Measurements from ENCODE around the gene IFI44L.

GRCh38 chr1:78647238-78647637 is 27.0 kb downstream of the IFI44L start:
- TF ChIP-seq, protein P1, sequence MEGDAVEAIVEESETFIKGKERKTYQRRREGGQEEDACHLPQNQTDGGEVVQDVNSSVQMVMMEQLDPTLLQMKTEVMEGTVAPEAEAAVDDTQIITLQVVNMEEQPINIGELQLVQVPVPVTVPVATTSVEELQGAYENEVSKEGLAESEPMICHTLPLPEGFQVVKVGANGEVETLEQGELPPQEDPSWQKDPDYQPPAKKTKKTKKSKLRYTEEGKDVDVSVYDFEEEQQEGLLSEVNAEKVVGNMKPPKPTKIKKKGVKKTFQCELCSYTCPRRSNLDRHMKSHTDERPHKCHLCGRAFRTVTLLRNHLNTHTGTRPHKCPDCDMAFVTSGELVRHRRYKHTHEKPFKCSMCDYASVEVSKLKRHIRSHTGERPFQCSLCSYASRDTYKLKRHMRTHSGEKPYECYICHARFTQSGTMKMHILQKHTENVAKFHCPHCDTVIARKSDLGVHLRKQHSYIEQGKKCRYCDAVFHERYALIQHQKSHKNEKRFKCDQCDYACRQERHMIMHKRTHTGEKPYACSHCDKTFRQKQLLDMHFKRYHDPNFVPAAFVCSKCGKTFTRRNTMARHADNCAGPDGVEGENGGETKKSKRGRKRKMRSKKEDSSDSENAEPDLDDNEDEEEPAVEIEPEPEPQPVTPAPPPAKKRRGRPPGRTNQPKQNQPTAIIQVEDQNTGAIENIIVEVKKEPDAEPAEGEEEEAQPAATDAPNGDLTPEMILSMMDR (CRISPR knock-in tag; IDR thresholded peaks at IDR 0.05), result no peak
- TF ChIP-seq, protein P2, sequence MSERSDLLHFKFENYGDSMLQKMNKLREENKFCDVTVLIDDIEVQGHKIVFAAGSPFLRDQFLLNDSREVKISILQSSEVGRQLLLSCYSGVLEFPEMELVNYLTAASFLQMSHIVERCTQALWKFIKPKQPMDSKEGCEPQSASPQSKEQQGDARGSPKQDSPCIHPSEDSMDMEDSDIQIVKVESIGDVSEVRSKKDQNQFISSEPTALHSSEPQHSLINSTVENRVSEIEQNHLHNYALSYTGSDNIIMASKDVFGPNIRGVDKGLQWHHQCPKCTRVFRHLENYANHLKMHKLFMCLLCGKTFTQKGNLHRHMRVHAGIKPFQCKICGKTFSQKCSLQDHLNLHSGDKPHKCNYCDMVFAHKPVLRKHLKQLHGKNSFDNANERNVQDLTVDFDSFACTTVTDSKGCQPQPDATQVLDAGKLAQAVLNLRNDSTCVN (CRISPR knock-in tag; IDR thresholded peaks at IDR 0.05; ENCODE audit: borderline replicate concordance), result no peak
- TF ChIP-seq RNF2 (conservative IDR thresholded peaks at IDR 0.05; ENCODE audit: low read depth) (no peak), PCBP1 (IDR thresholded peaks at IDR 0.05; ENCODE audit: borderline replicate concordance, low read depth, low read length) (no peak), TAF15 (IDR thresholded peaks at IDR 0.05; ENCODE audit: low read depth, low read length, poor library complexity, severe bottlenecking) (no peak)
